Adrenal gland (tissue), 12 donors: Measurements from ENCODE around the gene PLEKHN1. TPM values are rescaled to one million over a fixed set of nuclear protein-coding genes. Genes with fewer than 3 reads are reported as not detected.

ENCODE experiments used
- DNase-seq, 7 donors: peaks; one replicate each; pipeline ENCODE4 v3.0.0-alpha.2; 2019 to 2020
- H3K27ac ChIP-seq, 5 donors: fragments of 200-600 bp; sonication (generic) in 4 of 5; 1 replicate in 3 of 5; 2 replicates in 2 of 5; pipeline versions ENCODE4 v1.5.1 to v1.8.0; 2016 to 2020; ENCODE audit warnings: mild to moderate bottlenecking in 1 of 5
- H3K27me3 ChIP-seq: fragments of 200-600 bp; 2 replicates; pipeline ENCODE4 v1.8.0; 2021
- H3K36me3 ChIP-seq, 2 donors: fragments of 200-600 bp; replicated peaks in 1 of 2; 1 replicate in 1 of 2; 2 replicates in 1 of 2; pipeline versions ENCODE4 v1.5.1 to v1.8.0; 2018 to 2022
- H3K4me1 ChIP-seq, 2 donors: fragments of 200-600 bp; replicated peaks in 1 of 2; 1 replicate in 1 of 2; 2 replicates in 1 of 2; pipeline versions ENCODE4 v1.5.1 to v1.8.0; 2018 to 2021
- H3K4me3 ChIP-seq, 4 donors: fragments of 200-600 bp; sonication (generic) in 3 of 4; one replicate each; pipeline ENCODE4 v1.5.1; 2016 to 2018
- H3K9me3 ChIP-seq, 3 donors: fragments of 200-600 bp; sonication (generic) in 1 of 3; replicated peaks in 1 of 3; 1 replicate in 2 of 3; 2 replicates in 1 of 3; pipeline versions ENCODE4 v1.5.1 to v1.8.0; 2016 to 2021
- CTCF ChIP-seq, 6 experiments: fragments of 450-650 bp in 4 of 6; fragments of 200-600 bp in 2 of 6; sonication (generic) in 1 of 6; IDR thresholded peaks; 1 replicate in 5 of 6; 2 replicates in 1 of 6; pipeline versions ENCODE4 v1.5.1 to v1.8.0; 2016 to 2021; ENCODE audit warnings: antibody characterized with exemption in 6 of 6, mild to moderate bottlenecking in 2 of 6, moderate library complexity in 1 of 6
- POLR2A ChIP-seq, 2 donors: fragments of 450-650 bp; IDR thresholded peaks; one replicate each; pipeline ENCODE4 v1.6.1; 2017; ENCODE audit warnings: antibody characterized with exemption in 2 of 2, mild to moderate bottlenecking in 2 of 2, moderate library complexity in 1 of 2
- WGBS, 4 donors: extraction: QIAGEN DNeasy Blood & Tissue Kit in 2 of 4; methylation state at CpG; one replicate each; pipeline versions ENCODE4 v1.1.5 to v1.1.7; 2013 to 2017; 5-methylcytosine and 5-hydroxymethylcytosine counted together
- intact Hi-C, 2 donors: fragments of 100-400 bp; cut with DNase I; formaldehyde crosslinking; loops; one replicate each; pipeline versions ENCODE4 v1.14.1 to v1.15.0; 2022 to 2023
- polyA plus RNA-seq, 3 donors: library from polyadenylated mRNA; stranded (reverse); fragments of 200-250 nt in 2 of 3; fragments of 350-450 nt in 1 of 3; fragmentation: Illumina TruSeq in 1 of 3; extraction: RNeasy Lipid Tissue Mini Kit (QIAGEN cat#74804) in 1 of 3; gene quantifications; one replicate each; pipeline ENCODE4 v1.2.3, GENCODE V29; 2013 to 2014
- total RNA-seq, 9 donors: library from RNA; depleted of rRNA in 4 of 9; stranded (reverse); fragments of >200 nt in 4 of 9; fragments of 120-200 nt in 1 of 9; fragmentation: NEBNext Ultra II Directional in 1 of 9; extraction: Animal tissue kit (Norgen Biotek cat#: 25700) in 1 of 9; gene quantifications; one replicate each; pipeline versions ENCODE4 v1.1.0 to v1.2.4, GENCODE V29; 2013 to 2023
- donor health status: healthy with polysubstance abuse.
- donor health status: Bipolar disorder and iron deficiency.
- donor health status: DM: yes; HTN: yes; CAD: no.
- donor health status: DM: no; HTN: no; CAD: no.
- donor health status: DM: no; HTN: no; CAD: no.
- donor health status: DM: yes; HTN: yes; CAD: no.

The PLEKHN1 gene
- total and polyA plus RNA-seq, 12 donors, result 0.05 to 10.5 (median 1.3) TPM; not detected in 3

- Histone ChIP-seq H3K4me1 (no peaks in the 10 kb centered on the region), H3K4me3 (no peak overlapping the region), H3K27ac (no peak overlapping the region), H3K36me3 (no peaks in the 10 kb centered on the region), H3K9me3 (no peaks in the 10 kb centered on the region), H3K27me3 (peaks cover 25% of the 10 kb centered on the region)
- intact Hi-C loops, result loop anchor here in 1 of 2 donors (10.0 kb wide), 1 partner anchor 313 kb away; no protein-coding TSS in a partner anchor
- DNase-seq, result no peak
- WGBS, 4 donors, result 62 to 78% (median 74%) methylated on average over 4 to 21 of the region's 21 CpGs
- TF ChIP-seq CTCF (IDR thresholded peaks at IDR 0.05) (no peak), POLR2A (IDR thresholded peaks at IDR 0.05) (no peak)
Observed at GRCh38 chr1:981491-981954, 15.2 kb downstream of the PLEKHN1 start.

DNA sequence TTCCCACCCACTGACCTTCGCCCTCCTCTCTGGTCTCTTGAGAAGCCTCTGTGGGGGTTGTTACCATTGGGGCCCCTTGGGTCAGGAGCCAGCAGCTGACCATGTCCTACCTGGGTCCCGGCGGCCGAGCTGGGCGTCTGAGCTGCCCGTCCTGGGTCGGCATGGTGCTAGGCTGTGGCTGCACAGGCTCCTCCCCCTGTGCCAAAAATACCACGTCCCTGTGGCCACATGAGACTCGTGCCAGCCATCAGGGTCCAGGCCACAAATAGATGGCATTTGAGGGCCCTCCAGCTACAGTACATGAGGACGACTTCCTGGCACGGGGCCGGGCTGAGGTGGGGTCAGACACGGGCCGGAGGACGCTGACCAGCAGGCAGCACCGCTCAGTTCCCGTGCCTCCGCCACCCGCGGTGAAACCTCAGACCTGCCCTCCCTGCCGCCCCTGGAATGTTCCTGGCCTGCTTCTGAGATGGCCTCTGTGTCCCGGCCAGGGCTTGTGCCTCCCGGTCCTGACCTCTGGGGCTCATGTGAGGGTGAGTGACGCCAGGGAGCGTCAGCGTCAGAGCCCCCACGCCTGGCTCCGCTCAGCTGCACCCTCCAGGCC lies 15.8 kb downstream of the PLEKHN1 start, which contains the start of gene PERM1:
PERM1 (minus strand) TSS at position 139 of the 604 bp plus-strand sequence. CDS start 1,064 bp downstream, outside the sequence.
- no peak for DNase-seq
- TF ChIP-seq POLR2A (IDR thresholded peaks at IDR 0.05), result no peak
- no peak for TF ChIP-seq CTCF (IDR thresholded peaks at IDR 0.05)
- H3K36me3 ChIP-seq, result no peaks in the 10 kb centered on the region
- peaks cover 25% of the 10 kb centered on the region for H3K27me3 ChIP-seq
- intact Hi-C loops, result loop anchor here in 1 of 2 donors (10.0 kb wide), 1 partner anchor 313 kb away; no protein-coding TSS in a partner anchor
- no peak within 1 kb of the TSS for H3K27ac ChIP-seq
- H3K4me1 ChIP-seq, result no peaks in the 10 kb centered on the region
- 55 to 66% (median 56%) methylated on average over 5 to 28 of the region's 28 CpGs for WGBS, 4 donors
- no peaks in the 10 kb centered on the region for H3K9me3 ChIP-seq
- H3K4me3 ChIP-seq, result no peak within 1 kb of the TSS

- H3K27ac ChIP-seq, result no peak overlapping the region
- DNase-seq, result no peak
- 72 to 80% (median 77%) methylated on average over 12 to 43 of the region's 43 CpGs for WGBS, 4 donors
Observed at GRCh38 chr1:982765-983436, 16.6 kb downstream of the PLEKHN1 start.

More at GRCh38 chr1:982765-983436, 16.6 kb downstream of the PLEKHN1 start:
- TF ChIP-seq POLR2A (IDR thresholded peaks at IDR 0.05) (no peak), CTCF (IDR thresholded peaks at IDR 0.05) (no peak)
- Histone ChIP-seq H3K9me3 (no peaks in the 10 kb centered on the region), H3K4me3 (no peak overlapping the region), H3K4me1 (no peaks in the 10 kb centered on the region), H3K27me3 (peaks cover 25% of the 10 kb centered on the region), H3K36me3 (no peaks in the 10 kb centered on the region)
- intact Hi-C loops, result loop anchor here in 1 of 2 donors (10.0 kb wide), 1 partner anchor 312 kb away; no protein-coding TSS in a partner anchor
